Gastroesophageal sphincter (tissue), 3 donors: Measurements from ENCODE around the gene PIP5K1C.

Experiments used
- POLR2A ChIP-seq, 2 donors: fragments of 450-650 bp; IDR thresholded peaks; one replicate each; pipeline ENCODE4 v1.6.1; 2017; ENCODE audit warnings: antibody characterized with exemption in 2 of 2, mild to moderate bottlenecking in 2 of 2, moderate library complexity in 1 of 2
- POLR2AphosphoS5 ChIP-seq: sonication (generic); formaldehyde crosslinking; IDR thresholded peaks from one replicate; pipeline ENCODE4 v1.6.1; 2017; ENCODE audit warnings: antibody characterized with exemption
- TF ChIP-seq, protein P1 (sequence below), 4 experiments: fragments of 200-600 bp in 2 of 4; fragments of 450-650 bp in 2 of 4; sonication (generic) in 1 of 4; IDR thresholded peaks; one replicate each; pipeline ENCODE4 v1.5.1; 2017 to 2019; ENCODE audit warnings: antibody characterized with exemption in 4 of 4, mild to moderate bottlenecking in 2 of 4, moderate library complexity in 2 of 4

DNA sequence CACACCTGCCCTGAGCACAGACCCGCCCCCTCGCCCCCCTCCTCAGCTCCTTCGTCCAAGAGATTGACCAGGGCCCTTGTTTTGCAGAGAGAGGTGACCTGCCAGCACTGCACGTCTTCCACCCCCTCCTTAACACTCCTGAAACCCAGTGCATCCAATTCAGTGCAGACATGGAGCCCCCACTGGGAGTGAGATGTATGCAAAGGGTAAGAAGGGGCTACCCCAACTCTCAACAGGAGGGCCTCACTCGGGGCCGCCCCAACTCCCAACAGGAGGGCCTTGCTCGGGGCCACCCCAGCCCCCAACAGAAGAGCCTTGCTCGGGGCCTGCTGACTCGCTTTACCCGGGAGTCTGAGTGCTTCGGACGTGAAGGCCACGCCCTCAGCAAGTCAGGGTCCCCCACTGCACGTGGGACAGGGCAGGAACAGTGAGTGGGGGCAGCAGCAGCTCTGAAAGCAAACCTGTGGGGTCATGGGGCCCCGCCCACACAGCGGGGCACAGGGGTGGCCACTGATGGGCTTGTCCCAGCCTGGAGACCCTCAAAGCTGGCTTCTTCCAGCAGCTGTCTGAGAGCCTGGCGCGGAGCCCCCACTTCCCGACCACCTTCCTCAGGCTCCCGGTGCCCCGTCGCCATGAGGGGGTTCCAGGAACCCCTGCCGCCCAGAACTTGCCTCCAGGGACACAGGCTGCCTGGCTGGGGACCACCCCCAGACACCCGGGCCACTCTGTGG is 79.3 kb downstream of the PIP5K1C start:
- TF ChIP-seq POLR2AphosphoS5, result no peak
- TF ChIP-seq POLR2A (IDR thresholded peaks at IDR 0.05), result no peak
- TF ChIP-seq, protein P1, sequence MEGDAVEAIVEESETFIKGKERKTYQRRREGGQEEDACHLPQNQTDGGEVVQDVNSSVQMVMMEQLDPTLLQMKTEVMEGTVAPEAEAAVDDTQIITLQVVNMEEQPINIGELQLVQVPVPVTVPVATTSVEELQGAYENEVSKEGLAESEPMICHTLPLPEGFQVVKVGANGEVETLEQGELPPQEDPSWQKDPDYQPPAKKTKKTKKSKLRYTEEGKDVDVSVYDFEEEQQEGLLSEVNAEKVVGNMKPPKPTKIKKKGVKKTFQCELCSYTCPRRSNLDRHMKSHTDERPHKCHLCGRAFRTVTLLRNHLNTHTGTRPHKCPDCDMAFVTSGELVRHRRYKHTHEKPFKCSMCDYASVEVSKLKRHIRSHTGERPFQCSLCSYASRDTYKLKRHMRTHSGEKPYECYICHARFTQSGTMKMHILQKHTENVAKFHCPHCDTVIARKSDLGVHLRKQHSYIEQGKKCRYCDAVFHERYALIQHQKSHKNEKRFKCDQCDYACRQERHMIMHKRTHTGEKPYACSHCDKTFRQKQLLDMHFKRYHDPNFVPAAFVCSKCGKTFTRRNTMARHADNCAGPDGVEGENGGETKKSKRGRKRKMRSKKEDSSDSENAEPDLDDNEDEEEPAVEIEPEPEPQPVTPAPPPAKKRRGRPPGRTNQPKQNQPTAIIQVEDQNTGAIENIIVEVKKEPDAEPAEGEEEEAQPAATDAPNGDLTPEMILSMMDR (IDR thresholded peaks at IDR 0.05), result no peak
